Thymus (tissue), 11 donors: ENCODE data around the gene PRKCH. TPM values are rescaled to one million over a fixed set of nuclear protein-coding genes. Genes with fewer than 3 reads are reported as not detected.

Experiments
- DNase-seq, 9 donors: peaks; one replicate each; pipeline ENCODE4 v3.0.0-alpha.2; 2013; ENCODE audit warnings: low spot score in 9 of 9, low read depth in 6 of 9, missing footprints in 1 of 9
- H3K27ac ChIP-seq, 2 donors: one replicate each; pipeline ENCODE4 v1.5.1; 2013; ENCODE audit warnings: control low read depth in 1 of 2, low read depth in 1 of 2, low read length in 1 of 2, mild to moderate bottlenecking in 1 of 2, moderate library complexity in 1 of 2
- H3K27me3 ChIP-seq, 2 donors: one replicate each; pipeline ENCODE4 v1.5.1; 2013; ENCODE audit warnings: low read length in 1 of 2; ENCODE audit not compliant: control insufficient read depth in 2 of 2, insufficient read depth in 1 of 2
- H3K36me3 ChIP-seq, 2 donors: one replicate each; pipeline ENCODE4 v1.5.1; 2013; ENCODE audit warnings: low read length in 1 of 2, mild to moderate bottlenecking in 1 of 2, moderate library complexity in 1 of 2; ENCODE audit not compliant: control insufficient read depth in 2 of 2, insufficient read depth in 2 of 2
- H3K4me1 ChIP-seq, 2 donors: one replicate each; pipeline ENCODE4 v1.5.1; 2013; ENCODE audit warnings: low read length in 2 of 2; ENCODE audit not compliant: control insufficient read depth in 2 of 2, insufficient read depth in 2 of 2
- H3K4me3 ChIP-seq, 2 donors: one replicate each; pipeline ENCODE4 v1.5.1; 2013; ENCODE audit warnings: low read length in 2 of 2, control low read depth in 1 of 2, mild to moderate bottlenecking in 1 of 2
- H3K9me3 ChIP-seq, 2 donors: one replicate each; pipeline ENCODE4 v1.5.1; 2013; ENCODE audit warnings: low read length in 1 of 2, mild to moderate bottlenecking in 1 of 2; ENCODE audit not compliant: control insufficient read depth in 2 of 2, insufficient read depth in 1 of 2
- WGBS: extraction: QIAGEN DNeasy Blood & Tissue Kit; methylation state at CpG from one replicate; pipeline ENCODE4 v1.1.7; 2013; 5-methylcytosine and 5-hydroxymethylcytosine counted together
- polyA plus RNA-seq: library from polyadenylated mRNA; stranded (reverse); fragments of 200-250 nt; gene quantifications from one replicate; pipeline ENCODE4 v1.2.3, GENCODE V29; 2013
- total RNA-seq: library from RNA; stranded (reverse); fragments of 120-200 nt; gene quantifications from one replicate; pipeline ENCODE4 v1.2.4, GENCODE V29; 2013
- donor health status: healthy.

PRKCH gene
- total and polyA plus RNA-seq, 2 donors, result 73.5 to 81.8 TPM

DNA sequence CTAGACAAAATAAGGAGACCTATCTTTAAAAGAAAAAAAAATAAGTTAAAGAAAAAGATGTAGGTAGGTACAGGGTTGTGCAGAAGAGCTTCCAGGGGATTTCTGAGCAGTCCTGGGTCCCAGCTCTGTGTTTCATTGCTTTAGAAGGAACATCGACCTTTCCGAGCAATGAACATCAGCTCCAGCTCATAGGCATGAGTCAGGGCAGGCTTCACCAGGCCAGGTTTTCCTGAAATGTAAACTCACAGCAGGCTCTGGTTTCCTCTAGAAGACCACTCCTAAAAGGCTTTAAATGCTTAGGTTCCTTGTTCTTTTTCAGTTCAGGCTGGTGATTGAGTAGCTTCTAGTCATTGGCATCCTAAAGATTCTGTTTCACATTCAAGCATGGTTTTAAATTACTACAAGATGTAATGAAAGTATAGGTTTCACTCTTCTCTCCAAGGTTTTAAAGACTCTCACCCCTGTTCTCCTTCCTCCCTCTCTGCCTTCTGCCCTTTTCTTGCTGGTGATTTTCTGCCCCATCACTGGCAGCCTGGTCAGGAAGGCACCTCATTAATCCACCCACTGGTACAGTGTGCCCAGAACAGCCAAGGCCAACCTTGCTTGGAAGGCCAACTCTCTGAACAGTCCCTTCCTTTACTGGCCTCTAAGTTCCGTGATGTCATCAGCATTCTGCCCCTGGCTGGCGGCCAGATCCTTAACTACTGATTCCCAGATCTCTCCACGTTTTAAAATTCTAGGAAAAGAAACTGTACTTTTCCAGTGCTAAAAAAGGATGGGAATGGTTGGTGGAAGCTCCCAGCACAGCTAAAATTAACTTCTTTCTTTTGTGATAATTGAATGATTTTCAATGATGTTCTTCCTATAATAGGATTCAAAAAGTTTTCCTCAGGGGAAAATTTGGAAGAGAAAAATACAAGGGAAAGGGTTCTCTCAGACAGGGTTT, 264.5 kb downstream of the PRKCH start:
- 95% methylated on average over 5 of the region's 5 CpGs for WGBS
- peaks cover 11 to 26% of the 10 kb centered on the region in 2 donors for H3K4me1 ChIP-seq

DNA sequence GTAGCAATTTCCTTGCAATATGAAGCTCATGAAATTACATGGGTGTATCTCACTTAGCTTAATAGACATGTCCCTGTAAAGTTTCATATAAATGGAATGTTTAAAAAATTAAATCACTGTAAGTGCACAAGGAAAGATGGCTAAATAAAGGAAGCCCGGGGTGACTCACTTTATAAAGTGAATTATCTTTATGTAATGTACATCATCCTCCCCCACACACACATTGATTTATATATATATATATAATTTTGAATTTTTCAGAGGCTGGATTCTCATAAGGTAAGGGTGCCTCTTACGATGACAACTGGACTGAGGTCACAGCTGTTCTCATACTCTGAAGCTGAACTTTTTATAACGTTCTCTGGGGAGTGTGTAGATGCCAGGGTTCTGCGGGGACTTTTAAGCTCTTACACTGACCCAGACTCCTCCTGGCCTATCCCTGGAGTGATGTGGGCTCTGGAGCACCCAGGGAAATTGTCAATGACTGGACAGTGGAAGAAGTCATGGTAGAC, 265.2 kb downstream of the PRKCH start:
- WGBS, result 94% methylated on average over 4 of the region's 4 CpGs
- Histone ChIP-seq H3K4me3 (no peak overlapping the region), H3K36me3 (no peaks in the 10 kb centered on the region), H3K4me1 (peaks cover 11 to 26% of the 10 kb centered on the region in 2 donors), H3K9me3 (peaks cover 0 to 4% of the 10 kb centered on the region in 2 donors), H3K27ac (peak overlapping the region in 1 of 2 donors; percentile 74), H3K27me3 (no peaks in the 10 kb centered on the region)
- no peak for DNase-seq

More for the DNA sequence above, 264.5 kb downstream of the PRKCH start:
- DNase-seq, result no peak
- peak overlapping the region in 1 of 2 donors; percentile 74 for H3K27ac ChIP-seq
- no peak overlapping the region for H3K4me3 ChIP-seq
- peaks cover 0 to 2% of the 10 kb centered on the region in 2 donors for H3K27me3 ChIP-seq
- peaks cover 0 to 4% of the 10 kb centered on the region in 2 donors for H3K9me3 ChIP-seq
- no peaks in the 10 kb centered on the region for H3K36me3 ChIP-seq

DNA sequence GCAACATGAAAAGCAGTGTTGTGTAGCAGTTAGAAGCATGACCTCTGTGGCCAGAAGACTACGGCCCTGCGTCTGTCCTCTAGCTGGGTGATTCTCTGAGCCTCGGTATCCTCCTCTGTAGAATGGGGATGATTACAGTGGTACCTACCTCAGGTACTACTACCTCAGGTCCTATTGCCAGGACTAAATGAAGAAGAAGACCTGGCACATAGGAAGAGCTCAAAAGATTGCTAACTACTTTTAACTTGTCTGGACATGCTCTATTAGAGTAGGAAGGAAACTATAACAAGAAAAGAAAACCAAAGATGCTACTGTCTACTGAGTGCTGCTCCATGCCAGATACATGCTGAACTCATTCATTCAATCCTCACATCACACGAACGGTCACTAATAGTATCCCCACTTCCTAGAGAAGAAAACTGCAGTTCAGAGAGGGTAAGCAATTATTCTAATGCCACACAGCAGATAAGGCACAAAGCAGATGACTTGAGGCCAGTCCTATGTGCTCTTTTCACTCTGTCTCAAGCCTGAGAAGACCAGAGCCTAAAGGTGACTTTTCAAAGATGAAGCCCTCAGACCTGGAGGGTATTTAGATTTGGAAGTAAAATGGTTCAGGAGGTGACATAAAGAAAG, 265.8 kb downstream of the PRKCH start:
- no peaks in the 10 kb centered on the region for H3K27me3 ChIP-seq
- H3K36me3 ChIP-seq, result no peaks in the 10 kb centered on the region
- peak overlapping the region in 1 of 2 donors; percentile 20 for H3K27ac ChIP-seq

DNA sequence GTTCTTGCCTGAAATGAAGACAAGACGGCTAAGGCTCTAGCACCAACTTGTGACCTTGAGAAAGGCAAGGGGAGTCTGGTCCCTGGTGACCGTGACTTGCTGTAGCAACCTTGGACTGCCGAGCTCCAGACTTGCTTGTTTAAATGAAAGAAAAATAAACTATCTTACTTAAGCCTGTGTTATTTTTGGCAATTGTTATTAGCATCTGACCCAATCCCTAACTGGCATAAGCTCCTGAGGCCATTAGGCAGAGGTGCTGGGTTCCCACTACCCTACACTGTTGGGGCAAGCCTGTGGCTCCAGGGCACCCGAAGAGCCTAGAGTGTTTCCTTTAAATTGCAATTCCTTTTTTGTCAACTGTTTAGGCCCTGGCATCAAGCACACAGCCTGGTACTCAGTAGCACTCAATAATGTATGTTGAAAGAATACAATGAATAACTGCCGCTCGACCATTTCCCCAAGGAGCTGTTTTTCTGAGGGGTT, 267.1 kb downstream of the PRKCH start:
- H3K27ac ChIP-seq, result no peak overlapping the region
- DNase-seq, result no peak
- peaks cover 11 to 26% of the 10 kb centered on the region in 2 donors for H3K4me1 ChIP-seq
- H3K27me3 ChIP-seq, result no peaks in the 10 kb centered on the region
- H3K9me3 ChIP-seq, result peaks cover 1 to 9% of the 10 kb centered on the region in 2 donors
- H3K4me3 ChIP-seq, result no peak overlapping the region
- no peaks in the 10 kb centered on the region for H3K36me3 ChIP-seq
- WGBS, result 96% methylated on average over 6 of the region's 6 CpGs

More for the DNA sequence above, 265.8 kb downstream of the PRKCH start:
- DNase-seq, result no peak
- H3K9me3 ChIP-seq, result peaks cover 1 to 8% of the 10 kb centered on the region in 2 donors
- 96% methylated on average over 5 of the region's 5 CpGs for WGBS
- H3K4me1 ChIP-seq, result peaks cover 11 to 26% of the 10 kb centered on the region in 2 donors
- no peak overlapping the region for H3K4me3 ChIP-seq

DNA sequence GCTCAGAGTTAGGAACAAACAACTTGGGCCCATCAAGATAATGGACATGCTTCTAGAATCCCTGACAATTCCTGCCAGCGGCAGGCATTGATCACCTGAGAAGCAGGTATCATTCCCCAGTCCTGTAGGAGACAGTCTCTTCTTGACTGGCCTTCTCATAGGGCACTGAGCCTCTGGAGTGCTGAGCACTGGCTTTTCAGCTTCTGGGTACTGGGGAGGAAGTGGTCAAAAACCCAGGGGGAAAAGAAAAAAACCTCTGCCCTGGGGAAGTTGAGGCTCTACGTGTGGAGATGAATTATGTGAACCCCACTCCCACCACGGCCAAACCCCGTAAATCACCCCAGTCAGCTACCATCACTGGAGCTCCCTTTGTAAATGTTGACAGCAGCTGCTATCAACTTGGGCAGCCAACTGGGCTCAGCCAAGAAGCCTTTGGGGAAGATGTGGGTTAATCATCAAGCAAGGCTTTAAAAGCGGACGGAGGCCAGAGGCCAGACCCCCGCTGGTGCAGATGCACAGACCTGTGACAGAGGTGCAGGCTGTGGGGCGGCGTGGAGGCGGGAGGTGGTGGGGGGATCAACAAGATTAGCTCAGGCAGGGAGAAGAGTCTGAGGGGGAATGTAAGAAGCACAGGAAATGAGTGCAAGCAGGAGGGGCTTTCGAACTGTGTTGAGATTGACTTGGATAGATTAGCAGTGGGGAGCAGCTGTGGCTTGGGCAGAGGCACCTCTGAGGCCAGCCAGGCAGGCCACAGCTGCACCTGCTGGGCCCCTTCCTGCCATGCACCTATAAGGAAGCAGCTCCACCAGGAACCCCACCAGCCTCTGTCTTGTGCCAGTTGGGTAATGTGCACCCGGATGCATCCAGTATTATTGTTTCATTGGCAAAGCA, 268.6 kb downstream of the PRKCH start:
- Histone ChIP-seq H3K4me1 (peaks cover 11 to 29% of the 10 kb centered on the region in 2 donors), H3K4me3 (no peak overlapping the region), H3K27me3 (no peaks in the 10 kb centered on the region), H3K27ac (no peak overlapping the region), H3K9me3 (peaks cover 1 to 9% of the 10 kb centered on the region in 2 donors), H3K36me3 (no peaks in the 10 kb centered on the region)
- peak in 3 of 9 donors; percentile 43 to 62 (median 45) for DNase-seq
- 22% methylated on average over 12 of the region's 12 CpGs for WGBS

DNA sequence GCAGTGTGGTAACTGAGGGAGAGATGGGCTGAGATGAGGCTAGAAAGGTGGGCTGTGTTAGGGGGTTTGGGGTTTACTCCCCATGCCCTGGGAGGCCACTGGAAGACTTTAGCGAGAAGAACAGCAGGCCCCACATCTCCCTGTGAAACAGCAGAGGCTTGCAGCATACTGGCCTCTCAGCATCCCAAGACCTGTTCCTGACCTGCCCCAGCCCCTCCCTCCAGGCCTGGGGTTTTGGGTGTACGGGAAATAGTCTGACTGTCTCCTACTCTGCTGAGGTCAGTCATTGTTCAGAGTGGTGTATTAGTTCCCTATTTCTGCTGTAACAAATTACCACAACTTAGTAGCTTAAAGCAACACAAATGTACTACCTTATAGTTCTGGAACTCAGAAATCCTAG, 270.5 kb downstream of the PRKCH start:
- peaks cover 1 to 9% of the 10 kb centered on the region in 2 donors for H3K9me3 ChIP-seq
- H3K36me3 ChIP-seq, result no peaks in the 10 kb centered on the region
- no peak for DNase-seq
- H3K4me3 ChIP-seq, result no peak overlapping the region
- 89% methylated on average over 2 of the region's 2 CpGs for WGBS
- H3K4me1 ChIP-seq, result peaks cover 11 to 19% of the 10 kb centered on the region in 2 donors
- H3K27ac ChIP-seq, result no peak overlapping the region
- no peaks in the 10 kb centered on the region for H3K27me3 ChIP-seq

DNA sequence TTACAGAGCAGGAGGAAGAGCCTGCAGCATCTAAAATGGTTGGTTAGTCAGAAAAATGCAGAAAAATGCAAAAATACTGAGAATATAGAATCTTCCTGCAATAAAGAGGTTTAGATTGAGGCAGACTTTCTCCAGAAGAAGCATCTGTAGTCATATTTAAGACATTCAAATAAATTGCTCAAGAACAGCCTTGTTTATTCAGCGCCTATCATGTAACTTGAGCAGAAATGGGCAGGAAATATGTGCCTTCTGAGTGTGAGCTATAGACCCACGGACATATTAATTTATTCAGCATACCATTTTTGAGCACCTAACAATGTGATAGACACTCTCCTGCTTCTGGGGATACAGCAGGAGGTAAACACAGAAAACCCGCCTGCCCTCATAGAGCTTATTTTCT, 272.0 kb downstream of the PRKCH start:
- Histone ChIP-seq H3K4me3 (no peak overlapping the region), H3K27me3 (no peaks in the 10 kb centered on the region)

DNA sequence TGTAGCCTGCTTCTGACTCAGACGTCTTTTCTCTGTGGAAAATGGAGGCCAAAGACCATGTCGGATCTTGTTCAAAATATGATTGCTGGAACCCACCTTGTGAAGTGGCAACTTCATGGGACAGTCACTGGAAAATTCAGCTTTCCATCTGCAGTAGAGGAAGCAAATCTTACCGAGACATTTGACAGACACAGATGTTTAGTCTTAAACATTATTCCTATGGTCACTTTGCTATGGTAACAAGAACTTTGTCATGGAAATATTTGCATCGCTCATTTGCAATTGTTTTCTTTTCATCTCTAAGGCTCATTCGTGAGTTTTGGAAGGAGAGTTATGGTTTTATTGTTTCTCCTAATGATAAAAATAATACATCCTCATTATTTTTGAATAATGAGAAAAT, 275.6 kb downstream of the PRKCH start:
- Histone ChIP-seq H3K36me3 (no peaks in the 10 kb centered on the region), H3K4me3 (no peak overlapping the region), H3K27ac (no peak overlapping the region), H3K4me1 (peaks cover 0 to 13% of the 10 kb centered on the region in 2 donors), H3K27me3 (no peaks in the 10 kb centered on the region), H3K9me3 (peaks cover 0 to 2% of the 10 kb centered on the region in 2 donors)
- no peak for DNase-seq
- 76% methylated on average over 5 of the region's 5 CpGs for WGBS

More for the DNA sequence above, 272.0 kb downstream of the PRKCH start:
- peaks cover 1 to 9% of the 10 kb centered on the region in 2 donors for H3K9me3 ChIP-seq
- 97% methylated on average over 3 of the region's 3 CpGs for WGBS
- H3K27ac ChIP-seq, result no peak overlapping the region
- peaks cover 11 to 18% of the 10 kb centered on the region in 2 donors for H3K4me1 ChIP-seq
- no peak for DNase-seq
- H3K36me3 ChIP-seq, result no peaks in the 10 kb centered on the region
